Breast epithelium (tissue), 3 donors: ENCODE data around the gene ECHS1.

ENCODE experiments used
- POLR2A ChIP-seq: fragments of 450-650 bp; IDR thresholded peaks from one replicate; pipeline ENCODE4 v1.6.1; 2016; ENCODE audit warnings: antibody characterized with exemption, mild to moderate bottlenecking, moderate library complexity
- POLR2AphosphoS5 ChIP-seq, 3 donors: sonication (generic); formaldehyde crosslinking; IDR thresholded peaks; one replicate each; pipeline ENCODE4 v1.6.1; 2017; ENCODE audit warnings: antibody characterized with exemption in 3 of 3
- TF ChIP-seq, protein P1 (sequence below), 3 donors: fragments of 450-650 bp; IDR thresholded peaks; one replicate each; pipeline ENCODE4 v1.5.1; 2016 to 2017; ENCODE audit warnings: antibody characterized with exemption in 3 of 3, mild to moderate bottlenecking in 3 of 3, moderate library complexity in 3 of 3

- TF ChIP-seq POLR2AphosphoS5 (IDR thresholded peaks at IDR 0.05), result no peak
- no peak for TF ChIP-seq POLR2A
- TF ChIP-seq, protein P1, sequence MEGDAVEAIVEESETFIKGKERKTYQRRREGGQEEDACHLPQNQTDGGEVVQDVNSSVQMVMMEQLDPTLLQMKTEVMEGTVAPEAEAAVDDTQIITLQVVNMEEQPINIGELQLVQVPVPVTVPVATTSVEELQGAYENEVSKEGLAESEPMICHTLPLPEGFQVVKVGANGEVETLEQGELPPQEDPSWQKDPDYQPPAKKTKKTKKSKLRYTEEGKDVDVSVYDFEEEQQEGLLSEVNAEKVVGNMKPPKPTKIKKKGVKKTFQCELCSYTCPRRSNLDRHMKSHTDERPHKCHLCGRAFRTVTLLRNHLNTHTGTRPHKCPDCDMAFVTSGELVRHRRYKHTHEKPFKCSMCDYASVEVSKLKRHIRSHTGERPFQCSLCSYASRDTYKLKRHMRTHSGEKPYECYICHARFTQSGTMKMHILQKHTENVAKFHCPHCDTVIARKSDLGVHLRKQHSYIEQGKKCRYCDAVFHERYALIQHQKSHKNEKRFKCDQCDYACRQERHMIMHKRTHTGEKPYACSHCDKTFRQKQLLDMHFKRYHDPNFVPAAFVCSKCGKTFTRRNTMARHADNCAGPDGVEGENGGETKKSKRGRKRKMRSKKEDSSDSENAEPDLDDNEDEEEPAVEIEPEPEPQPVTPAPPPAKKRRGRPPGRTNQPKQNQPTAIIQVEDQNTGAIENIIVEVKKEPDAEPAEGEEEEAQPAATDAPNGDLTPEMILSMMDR (IDR thresholded peaks at IDR 0.05), result no peak
Measured at GRCh38 chr10:133420028-133420427, 46.9 kb upstream of the ECHS1 start.
